Suprapubic skin (tissue), 4 donors: ENCODE data around the gene TRIP4.

Experiments
- POLR2A ChIP-seq, 2 donors: fragments of 450-650 bp; IDR thresholded peaks; one replicate each; pipeline ENCODE4 v1.6.1; 2017; ENCODE audit warnings: antibody characterized with exemption in 2 of 2, mild to moderate bottlenecking in 2 of 2, moderate library complexity in 2 of 2
- POLR2AphosphoS5 ChIP-seq, 3 donors: sonication (generic); formaldehyde crosslinking; IDR thresholded peaks; one replicate each; pipeline ENCODE4 v1.6.1; 2017; ENCODE audit warnings: antibody characterized with exemption in 3 of 3
- TF ChIP-seq, protein P1 (sequence below), 2 donors: fragments of 200-600 bp in 1 of 2; fragments of 450-650 bp in 1 of 2; sonication (generic) in 1 of 2; IDR thresholded peaks; one replicate each; pipeline ENCODE4 v1.5.1; 2016 to 2019; ENCODE audit warnings: antibody characterized with exemption in 2 of 2, mild to moderate bottlenecking in 1 of 2, moderate library complexity in 1 of 2

DNA sequence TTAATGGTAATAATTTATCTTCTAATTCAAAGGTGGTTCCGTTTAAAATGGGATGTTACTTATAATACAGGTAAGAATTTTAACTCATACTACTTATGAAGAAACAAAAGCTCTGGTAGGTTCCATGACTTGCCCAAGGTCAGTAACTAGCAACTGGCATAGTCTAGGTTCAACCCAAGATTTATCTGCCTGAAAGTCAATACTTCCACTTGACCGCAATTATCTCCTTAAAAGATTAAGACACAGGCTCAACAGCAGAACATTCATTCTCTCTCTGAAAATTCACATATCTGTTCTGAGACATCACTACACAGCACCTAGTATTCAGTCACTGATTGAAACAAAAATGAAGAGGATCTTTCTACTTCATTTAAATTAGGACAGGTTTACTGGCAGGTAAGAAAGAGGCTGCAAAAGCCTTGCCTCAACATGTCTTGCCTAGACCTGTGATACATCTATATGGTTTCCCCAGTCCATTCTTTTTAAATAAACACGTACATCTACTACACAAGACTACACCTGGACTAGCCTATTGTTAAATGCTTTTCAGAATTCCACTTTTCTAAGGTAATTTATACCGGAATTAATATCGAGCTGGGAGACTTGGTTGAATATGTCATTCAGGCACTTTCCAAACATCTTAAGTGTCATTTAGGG is 32.8 kb upstream of the TRIP4 start:
- TF ChIP-seq, protein P1, sequence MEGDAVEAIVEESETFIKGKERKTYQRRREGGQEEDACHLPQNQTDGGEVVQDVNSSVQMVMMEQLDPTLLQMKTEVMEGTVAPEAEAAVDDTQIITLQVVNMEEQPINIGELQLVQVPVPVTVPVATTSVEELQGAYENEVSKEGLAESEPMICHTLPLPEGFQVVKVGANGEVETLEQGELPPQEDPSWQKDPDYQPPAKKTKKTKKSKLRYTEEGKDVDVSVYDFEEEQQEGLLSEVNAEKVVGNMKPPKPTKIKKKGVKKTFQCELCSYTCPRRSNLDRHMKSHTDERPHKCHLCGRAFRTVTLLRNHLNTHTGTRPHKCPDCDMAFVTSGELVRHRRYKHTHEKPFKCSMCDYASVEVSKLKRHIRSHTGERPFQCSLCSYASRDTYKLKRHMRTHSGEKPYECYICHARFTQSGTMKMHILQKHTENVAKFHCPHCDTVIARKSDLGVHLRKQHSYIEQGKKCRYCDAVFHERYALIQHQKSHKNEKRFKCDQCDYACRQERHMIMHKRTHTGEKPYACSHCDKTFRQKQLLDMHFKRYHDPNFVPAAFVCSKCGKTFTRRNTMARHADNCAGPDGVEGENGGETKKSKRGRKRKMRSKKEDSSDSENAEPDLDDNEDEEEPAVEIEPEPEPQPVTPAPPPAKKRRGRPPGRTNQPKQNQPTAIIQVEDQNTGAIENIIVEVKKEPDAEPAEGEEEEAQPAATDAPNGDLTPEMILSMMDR (IDR thresholded peaks at IDR 0.05): no peak
- TF ChIP-seq POLR2AphosphoS5 (IDR thresholded peaks at IDR 0.05) (no peak), POLR2A (IDR thresholded peaks at IDR 0.05) (no peak)
